ENCODE results near the gene GLOD4.
"Not testable (repeated sequence)": the region's sequence is repeated elsewhere in the genome, so short reads cannot be mapped to it uniquely, and the experiment has no call there.

GLOD4 gene

DNA sequence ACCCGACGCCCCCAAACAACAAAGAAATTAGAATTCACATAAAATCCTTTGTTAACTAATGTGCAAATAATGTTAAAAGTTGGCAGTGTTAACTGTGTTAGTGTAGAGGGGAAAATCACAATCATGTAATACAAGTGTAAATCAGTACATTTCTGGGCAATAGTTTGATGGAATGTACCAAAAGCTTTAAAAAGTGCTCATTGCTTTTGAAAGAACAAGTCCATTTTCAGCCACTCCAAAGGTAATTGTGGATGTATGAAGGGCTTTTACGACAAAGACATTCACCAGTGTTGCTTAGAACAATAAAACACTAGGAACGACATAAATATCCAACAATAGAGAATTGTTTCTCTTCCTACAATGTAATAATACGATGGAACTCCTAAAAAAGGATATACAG is 9.1 kb downstream of the GLOD4 start:
- no peak for DNase-seq

DNA sequence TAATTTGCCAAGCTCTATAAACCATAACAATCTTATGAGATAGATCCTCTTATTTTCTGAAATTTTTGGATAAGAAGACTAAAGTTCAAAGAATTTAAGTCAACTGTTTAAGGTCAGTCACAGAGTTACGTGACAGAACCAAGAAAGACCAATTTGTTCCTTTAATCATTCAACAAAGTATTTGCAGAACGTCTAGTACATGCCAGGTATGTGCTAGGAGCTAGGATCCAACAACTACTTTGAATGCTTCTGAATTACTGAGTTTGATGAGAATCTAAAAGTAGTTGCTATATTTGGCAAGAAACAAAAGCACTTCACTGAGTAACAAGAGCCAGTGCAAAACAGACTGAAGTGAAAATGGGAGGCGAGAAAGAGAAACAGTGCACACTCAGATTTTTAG is 15.0 kb downstream of the GLOD4 start:
- no peak for DNase-seq

DNA sequence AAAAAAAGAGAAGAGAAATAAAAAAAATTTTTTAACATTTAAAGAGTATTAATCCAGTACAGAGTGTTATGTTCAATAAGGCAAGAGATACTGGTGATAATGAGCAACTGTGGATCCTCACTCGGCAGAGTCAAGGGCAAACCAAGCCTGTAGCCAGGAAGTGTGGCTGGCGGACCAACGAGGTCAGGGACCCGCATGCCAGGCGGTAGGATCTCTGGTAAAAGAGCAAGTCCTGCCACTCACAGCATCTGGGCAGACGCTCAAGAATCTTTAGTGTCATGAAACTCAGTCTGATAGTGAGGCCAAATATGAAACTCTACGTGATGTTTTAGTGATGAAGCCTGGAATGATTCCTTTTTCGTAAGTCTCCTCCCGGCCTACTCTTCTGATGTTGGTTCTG is 21.7 kb downstream of the GLOD4 start:
- DNase-seq, result no peak

DNA sequence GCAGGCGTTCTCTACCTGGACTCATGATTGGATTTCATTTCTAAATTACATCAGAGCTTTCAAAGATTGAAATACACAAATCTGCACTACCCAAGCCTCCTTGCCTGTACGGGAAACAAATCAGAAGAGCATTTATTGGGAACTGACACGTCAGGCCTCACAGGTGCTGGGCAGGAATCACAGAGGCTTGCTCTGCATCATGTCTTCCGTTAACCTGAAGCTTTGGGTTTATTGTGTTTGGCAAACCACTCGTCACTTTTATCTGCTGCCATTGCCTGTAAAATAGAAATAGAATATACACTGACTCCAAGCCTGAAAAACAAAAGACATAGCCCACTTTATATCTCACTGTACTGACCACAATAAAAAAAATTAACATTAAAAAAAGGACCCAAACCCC is 22.1 kb downstream of the GLOD4 start:
- no peak for DNase-seq

DNA sequence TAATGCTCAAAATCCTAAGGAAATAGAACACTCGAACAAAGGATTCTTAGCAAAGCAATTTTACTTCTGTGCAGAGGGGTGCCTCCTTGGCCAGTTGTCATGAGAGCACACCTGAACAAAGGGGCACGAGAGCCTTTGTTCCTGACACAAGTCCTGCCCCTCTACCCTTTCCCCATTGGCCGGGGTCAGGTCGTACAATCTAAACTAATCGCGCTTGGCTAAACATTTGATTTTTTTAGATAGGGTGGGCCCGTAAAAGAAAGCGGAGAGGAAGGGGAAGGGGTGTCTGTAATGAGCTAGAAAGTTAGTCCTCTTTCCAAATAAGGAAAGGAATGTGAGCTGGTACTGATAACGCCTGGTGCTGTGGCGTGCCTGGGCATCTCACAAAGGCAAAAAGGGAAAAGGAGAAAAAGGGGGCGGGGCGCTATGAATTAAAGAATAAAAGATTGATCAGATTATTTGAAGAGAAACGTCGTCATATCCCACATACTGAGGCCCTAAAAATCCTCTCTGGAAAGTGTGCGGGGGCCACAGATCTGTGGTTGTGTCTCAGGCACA is 26.0 kb downstream of the GLOD4 start:
- not testable (repeated sequence) for DNase-seq

DNA sequence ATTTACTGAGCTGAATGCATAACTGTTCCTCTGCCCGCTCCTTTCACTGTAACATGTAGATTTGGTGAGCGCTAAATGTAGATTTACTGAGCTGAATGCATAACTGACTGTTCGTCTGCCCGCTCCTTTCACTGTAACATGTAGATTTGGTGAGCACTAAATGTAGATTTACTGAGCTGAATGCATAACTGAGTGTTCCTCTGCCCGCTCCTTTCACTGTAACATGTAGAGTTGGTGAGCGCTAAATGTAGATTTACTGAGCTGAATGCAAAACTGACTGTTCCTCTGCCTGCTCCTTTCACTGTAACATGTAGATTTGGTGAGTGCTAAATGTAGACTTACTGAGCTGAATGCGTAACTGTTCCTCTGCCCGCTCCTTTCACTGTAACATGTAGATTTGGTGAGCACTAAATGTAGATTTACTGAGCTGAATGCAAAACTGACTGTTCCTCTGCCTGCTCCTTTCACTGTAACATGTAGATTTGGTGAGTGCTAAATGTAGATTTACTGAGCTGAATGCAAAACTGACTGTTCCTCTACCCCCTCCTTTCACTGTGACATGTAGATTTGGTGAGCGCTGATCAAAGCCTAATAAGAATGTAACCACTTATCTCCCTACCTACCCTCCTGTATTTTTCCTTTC is 26.6 kb downstream of the GLOD4 start:
- DNase-seq, result not testable (repeated sequence)

DNA sequence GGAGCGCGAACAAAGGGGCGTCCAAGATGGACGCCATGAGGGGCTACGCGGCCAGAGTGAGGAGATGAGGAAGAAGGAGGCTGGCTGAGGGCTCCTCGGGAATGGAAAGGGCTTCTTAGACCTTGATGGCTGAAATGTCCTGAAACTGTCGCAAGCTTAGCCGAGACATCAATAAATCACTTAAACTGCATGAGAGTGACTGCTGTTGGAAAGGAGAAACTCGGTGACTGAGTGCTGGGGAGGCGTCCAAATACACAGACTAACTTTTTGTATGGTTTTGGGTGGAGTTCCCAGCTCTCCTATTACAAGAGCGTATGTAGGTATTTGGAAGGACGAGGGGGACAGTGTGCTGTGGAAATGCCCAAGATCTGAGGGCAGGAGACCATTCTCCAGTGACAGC is 28.7 kb downstream of the GLOD4 start:
- DNase-seq, result no peak

DNA sequence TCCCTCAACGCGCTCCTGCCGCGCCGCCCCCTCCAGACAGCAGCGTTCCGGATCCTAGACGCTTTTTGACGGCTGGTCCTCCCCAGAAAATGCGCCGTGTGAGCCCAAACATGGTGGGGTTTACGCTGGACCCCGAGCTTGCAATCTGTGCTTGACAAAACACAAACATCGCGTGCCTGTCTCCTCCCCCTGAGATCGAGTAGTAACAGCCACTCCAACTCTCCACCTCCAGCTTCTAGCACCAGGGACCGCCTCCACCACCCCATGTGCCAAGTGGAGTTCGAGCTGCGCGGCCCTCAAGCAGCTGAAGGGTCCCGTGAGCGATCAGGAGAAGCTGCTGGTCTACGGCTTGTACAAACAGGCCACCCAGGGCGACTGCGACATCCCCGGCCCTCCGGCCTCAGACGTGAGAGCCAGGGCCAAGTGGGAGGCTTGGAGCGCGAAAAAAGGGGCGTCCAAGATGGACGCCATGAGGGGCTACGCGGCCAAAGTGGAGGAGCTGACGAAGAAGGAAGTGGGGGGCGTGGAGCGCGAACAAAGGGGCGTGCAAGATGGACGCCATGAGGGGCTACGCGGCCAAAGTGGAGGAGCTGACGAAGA is 29.4 kb downstream of the GLOD4 start:
- no peak for DNase-seq

DNA sequence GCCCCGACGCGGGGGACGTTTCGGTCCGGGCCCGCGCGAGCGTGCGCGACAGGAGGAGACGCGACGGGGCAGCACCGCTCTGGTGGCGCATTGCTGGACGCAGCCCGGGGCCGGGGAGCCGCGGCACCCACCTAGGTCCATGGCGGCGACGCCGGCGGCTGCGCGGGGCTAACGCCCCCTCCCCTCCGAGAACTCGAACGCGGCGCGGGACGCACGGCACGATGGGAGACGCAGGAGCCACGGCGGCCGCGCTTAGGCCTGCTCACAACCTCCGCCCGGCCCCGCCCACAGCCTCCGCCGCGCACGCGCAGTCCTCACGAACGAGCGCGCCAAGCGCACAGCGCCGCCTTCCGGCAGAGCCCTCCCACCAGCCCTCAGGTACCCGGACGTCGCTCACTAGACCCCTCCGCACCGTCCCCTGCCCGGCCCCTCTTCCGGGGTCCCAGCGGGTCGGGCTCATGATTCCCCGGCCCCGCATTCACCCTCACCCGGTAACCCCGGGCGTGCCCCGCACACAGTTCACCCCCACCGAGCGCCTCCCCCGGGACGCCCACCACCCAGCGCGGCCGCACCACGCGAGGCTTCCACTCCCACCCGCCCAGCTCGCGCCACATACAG is 30.0 kb downstream of the GLOD4 start, which contains the start of gene GEMIN4:
Gene GEMIN4, minus strand, starts transcription at position 263 of the 618 bp plus-strand sequence. Its CDS starts 122 bp downstream, at position 141.
- DNase-seq, result peak; percentile 56 to 84

DNA sequence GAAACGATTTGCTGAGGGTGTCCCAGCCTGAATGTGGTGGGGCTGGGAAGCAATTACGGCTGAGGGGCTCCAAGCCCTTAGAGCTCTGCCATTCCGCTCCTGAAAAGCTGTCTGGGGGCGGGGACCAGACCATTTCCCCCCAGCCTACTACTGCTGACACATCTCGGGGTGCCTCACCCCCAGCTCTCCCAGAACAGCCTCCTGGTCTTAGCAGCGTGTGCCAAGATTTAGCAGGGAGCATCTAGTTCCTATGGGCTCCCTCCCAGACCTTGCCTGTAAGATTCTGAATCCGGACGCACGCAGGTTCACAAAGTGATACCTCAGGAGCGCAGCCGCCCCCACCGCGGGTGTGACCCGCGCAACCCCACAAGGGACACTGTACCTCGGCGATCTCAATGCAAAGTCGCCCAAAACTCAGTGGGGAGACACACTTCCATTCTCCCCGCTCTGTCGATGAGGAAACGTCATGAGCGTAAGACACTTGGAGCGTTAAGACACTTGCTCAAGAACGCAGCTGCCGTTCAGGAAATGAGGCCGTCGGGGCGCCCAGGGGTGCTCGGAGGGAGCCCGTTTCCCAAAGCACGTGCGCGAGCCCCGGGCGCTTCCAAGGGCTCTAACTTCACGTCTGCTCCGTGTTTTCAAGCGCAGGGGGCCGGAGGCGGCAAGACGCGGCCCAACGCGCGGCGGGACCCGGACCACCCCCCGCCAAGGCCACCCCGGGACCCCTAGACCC is 30.6 kb downstream of the GLOD4 start:
- no peak for DNase-seq

DNA sequence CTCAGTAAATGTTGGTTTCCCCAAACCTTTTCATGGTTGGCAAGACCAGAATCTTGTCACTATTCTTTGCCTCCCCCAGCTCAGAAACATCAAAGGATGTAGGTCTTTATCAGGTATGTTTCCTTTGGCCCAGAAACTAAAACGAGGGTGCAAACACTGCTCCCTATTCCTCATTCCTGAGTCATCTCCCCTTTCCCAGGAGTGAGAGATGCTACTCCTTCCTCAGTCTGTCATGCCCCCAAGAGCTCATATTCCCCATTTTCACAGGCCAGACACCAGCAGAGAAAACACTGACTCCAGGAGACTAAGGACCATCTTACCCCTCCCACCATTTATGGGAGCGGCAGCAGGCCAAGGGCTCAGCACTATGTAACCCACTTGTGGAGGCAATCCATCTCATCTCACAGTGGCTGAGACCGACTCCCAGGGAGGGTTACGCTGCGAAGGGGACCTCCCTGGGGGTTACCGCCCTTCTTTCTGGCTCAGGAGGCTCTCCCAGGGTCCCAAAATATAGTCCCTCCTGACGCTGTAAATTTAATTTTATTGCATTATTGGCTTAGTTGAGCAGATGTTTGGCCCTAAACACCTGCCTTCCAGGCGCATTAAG is 31.5 kb downstream of the GLOD4 start:
- DNase-seq, result no peak

DNA sequence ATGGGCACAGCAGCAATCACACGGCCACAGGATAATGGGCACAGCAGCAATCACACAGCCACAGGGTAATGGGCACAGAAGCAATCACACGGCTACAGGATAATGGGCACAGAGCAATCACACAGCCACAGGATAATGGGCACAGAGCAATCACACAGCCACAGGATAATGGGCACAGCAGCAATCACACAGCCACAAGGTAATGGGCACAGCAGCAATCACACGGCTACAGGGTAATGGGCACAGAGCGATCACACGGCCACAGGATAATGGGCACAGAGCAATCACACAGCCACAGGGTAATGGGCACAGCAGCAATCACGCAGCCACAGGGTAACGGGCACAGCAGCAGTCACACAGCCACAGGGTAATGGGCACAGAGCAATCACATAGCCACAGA is 32.7 kb downstream of the GLOD4 start:
- not testable (repeated sequence) for DNase-seq

DNA sequence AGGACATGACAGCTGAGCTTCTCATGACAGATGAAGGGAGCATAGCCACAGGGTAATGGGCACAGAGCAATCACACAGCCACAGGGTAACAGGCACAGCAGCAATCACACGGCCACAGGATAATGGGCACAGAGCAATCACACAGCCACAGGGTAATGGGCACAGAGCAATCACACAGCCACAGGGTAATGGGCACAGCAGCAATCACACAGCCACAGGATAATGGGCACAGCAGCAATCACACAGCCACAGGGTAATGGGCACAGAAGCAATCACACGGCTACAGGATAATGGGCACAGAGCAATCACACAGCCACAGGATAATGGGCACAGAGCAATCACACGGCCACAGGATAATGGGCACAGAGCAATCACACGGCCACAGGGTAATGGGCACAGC is 33.5 kb downstream of the GLOD4 start:
- not testable (repeated sequence) for DNase-seq

DNA sequence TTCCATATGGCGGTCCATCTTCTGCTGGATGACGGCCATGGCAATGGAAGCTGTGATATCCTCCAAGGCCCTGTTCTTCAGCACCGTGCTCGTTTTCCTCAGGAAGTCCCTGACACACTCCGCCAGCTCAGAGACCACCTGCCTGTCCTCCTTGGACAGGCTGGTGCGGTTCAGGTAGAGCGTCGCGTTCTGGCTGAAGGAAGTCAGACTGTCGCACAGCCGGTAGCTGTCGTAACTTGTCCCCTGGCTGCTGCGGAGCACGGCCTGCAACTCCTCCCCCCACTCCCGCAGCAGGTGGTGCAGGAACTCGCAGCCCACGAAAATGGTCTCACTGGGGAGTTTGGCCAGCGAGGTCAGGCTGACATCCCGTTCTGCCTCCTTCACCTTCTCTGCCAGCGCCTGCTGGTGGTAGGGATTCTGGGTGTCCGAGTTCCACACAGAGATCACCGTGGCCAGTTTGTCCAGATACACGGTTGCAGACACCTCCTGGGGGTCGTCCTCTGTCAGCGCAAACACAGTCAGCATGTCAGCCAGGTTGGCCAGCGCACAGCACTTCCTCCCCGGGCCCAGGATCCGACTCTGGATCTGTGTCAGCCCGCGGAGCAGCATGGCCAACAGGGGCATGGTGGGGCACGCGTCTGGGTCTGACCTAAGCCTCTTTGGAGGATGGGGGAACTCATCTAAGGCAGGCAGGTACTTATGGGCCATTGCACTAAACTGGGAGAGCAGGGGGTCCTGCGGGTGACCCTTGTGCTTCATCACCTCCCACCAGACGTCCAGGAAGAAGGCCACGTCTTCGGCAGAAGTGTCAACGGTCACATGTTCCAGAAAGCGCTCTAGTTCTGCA is 35.1 kb downstream of the GLOD4 start:
- DNase-seq, result no peak

DNA sequence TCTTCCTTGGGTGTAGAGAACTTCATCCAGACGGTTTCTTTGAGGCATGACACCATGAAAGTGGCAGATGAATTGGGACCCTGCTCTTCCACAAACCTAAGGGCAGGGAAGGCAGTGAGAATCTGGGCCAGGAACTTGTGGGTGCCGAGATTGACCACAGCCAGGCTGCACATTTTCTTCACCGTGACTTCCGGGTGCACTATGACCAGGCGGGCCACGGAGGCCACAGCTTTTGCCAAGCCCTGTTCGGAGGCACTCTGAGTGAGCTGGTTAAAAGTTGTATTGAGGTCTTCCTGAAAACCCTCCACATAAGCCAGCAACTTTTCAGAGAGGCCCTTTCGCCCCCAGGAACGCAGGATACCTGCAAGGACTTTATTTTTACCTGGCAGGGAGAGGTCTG is 35.9 kb downstream of the GLOD4 start:
- no peak for DNase-seq

DNA sequence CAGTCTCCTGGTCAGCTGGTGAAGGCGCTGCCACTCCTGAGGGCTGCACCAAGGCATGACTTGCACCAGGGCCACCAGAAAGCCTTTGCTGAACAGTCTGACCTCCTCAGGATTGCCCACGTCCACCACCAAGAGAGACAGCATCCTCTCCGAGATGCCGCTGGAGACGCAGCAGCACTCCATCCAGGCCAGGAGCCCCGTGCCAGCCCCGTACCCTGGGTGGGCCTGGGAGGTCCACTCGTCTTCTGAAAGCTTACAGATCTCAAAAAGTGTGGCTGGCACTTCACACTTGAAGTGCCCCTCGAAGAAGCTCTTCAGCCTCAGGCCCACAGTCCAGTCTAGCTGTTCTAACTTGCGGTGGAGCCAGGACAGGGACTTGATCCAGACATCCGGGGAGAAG is 36.7 kb downstream of the GLOD4 start:
- DNase-seq, result no peak

DNA sequence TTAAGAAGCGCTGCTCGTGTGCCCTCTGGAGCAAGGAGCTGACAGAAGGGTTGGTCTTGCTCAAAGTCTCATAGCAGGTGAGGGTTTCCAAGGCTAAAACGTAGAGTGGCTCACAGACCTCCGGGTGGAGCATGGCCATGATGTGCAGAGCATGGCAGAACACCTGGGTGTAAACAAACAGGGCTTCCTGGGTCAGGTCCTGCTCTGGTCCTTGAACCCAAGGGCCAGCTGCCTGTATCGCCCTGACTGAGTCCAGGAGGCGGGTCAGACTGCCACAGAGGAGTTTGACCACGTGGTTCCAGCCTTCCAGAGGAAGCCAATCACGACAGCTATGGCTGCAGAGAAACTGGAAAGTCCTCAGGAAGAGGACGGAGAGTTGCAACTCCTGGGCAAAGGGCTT is 37.1 kb downstream of the GLOD4 start:
- DNase-seq, result no peak

DNA sequence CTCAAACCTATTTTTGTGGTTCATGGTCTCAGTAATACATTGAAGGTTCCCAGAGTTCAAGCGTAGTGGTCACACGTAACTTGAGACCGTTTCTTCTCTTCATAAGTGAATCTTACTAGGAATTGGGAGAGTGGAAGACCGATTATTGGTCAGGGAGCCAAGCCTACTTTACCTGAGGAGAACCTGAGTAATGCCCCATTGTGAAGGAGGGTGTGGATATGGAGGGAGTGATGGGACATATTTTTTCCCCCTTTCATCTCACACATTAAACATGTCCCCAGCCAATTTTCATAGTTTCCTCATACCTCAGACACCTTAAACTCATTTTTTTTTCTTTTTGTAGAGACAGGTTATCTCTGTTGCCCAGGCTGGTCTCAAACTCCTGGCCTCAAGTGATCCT is 38.9 kb downstream of the GLOD4 start:
- DNase-seq, result no peak

DNA sequence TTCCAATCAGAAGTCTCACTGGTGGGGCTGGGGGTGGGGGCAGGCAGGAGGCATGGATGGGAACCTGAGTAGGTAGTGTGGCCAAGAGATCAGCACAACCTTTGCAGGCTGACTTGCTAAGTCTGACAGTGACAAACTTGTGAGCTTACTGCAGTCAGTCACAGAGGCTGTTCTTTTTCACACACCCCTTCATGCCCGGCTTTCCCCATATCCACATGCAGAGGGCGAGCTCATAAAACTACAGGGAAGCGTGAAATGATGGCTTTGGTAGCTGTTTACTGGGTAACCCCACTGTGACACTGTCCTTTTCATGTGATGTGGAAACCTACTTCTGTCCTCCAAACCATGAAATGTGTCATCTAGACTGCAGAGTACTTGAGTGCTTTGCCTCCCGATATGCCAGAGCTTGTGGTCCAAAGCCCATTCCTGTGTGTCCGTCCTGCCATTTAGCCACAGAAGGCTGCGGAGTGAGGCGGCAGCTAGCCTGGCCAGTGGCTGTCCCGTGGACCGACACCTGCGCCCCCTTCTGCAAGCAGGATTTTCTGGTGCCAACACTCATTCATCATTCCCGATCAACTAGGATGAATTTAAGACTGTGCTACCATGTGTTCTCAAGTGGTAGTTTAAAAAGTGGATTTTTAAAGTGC is 39.8 kb downstream of the GLOD4 start:
- no peak for DNase-seq

DNA sequence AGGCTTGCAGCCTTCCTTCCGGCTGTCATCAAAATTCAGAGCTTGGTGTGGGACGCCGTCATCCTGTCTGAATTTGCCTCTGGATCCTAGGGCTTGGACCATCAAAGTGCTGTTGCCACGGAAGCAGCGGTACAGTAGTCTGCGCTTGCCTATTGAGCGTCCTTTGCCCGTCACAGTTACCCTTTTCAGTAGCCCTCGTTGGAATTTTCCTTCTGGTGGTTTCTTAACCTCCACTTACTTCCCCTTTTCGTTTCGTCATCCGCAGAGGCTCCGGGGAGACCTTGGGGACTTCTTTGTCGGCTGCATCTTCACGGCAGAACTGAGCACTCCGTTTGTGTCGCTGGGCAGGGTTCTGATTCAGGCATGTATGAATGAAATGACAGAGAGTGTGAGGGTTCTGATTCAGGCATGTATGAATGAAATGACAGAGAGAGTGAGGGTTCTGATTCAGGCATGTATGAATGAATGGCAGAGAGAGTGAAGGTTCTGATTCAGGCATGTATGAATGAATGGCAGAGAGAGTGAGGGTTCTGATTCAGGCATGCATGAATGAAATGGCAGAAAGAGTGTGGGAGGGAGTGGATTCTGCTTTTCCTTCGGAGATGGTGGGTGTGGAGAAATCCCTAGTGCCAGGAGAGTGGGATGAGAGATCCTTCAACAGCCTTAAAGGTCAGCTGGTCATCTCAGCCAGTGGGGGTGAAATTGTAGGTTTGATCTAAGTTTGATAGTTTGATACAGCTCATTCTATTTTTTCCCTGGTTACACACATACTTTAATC is 41.7 kb downstream of the GLOD4 start:
- no peak for DNase-seq
